HepG2 (cell line): ENCODE measurements around the gene JPT1. TPM values are rescaled to one million over a fixed set of nuclear protein-coding genes. Genes with fewer than 3 reads are reported as not detected.

Source experiments
- ATF7-NPFF ChIP-seq: sonication (generic); formaldehyde crosslinking; IDR thresholded peaks from 2 replicates; pipeline ENCODE4 v1.8.1; 2023; ENCODE audit warnings: mild to moderate bottlenecking, low read depth, missing genetic modification reagents, moderate library complexity
- BRCA1 ChIP-seq: sonication (generic); formaldehyde crosslinking; IDR thresholded peaks from 2 replicates; pipeline ENCODE4 v1.4.0; 2020; ENCODE audit warnings: missing genetic modification reagents
- CHD2 ChIP-seq: IDR thresholded peaks from 2 replicates; pipeline ENCODE4 v1.6.1; 2011; ENCODE audit warnings: low read depth, low read length, improper control_type of control experiment
- ELF3 ChIP-seq: IDR thresholded peaks from 2 replicates; pipeline ENCODE4 v1.6.1; 2016; ENCODE audit warnings: missing genetic modification reagents, missing compliant biosample characterization
- HIVEP1 ChIP-seq: sonication (generic); formaldehyde crosslinking; IDR thresholded peaks from 2 replicates; pipeline ENCODE4 v1.4.0; 2020; ENCODE audit warnings: mild to moderate bottlenecking, missing genetic modification reagents
- JUN ChIP-seq: sonication (generic); formaldehyde crosslinking; IDR thresholded peaks from 2 replicates; pipeline ENCODE4 v1.4.0; 2020; ENCODE audit warnings: mild to moderate bottlenecking, missing genetic modification reagents
- NONO ChIP-seq, 2 experiments: fragments of 450-650 bp in 1 of 2; sonication (generic) in 1 of 2; formaldehyde crosslinking in 1 of 2; IDR thresholded peaks in 1 of 2; conservative IDR thresholded peaks in 1 of 2; 2 replicates each; pipeline versions ENCODE4 v1.6.1 to v1.8.0; 2017 to 2022; ENCODE audit warnings: mild to moderate bottlenecking in 1 of 2, missing genetic modification reagents in 1 of 2, moderate library complexity in 1 of 2
- NR3C1 ChIP-seq: sonication (generic); formaldehyde crosslinking; IDR thresholded peaks from 2 replicates; pipeline ENCODE4 v1.4.0; 2020; ENCODE audit warnings: missing genetic modification reagents
- PHF8 ChIP-seq: sonication (generic); formaldehyde crosslinking; IDR thresholded peaks from 2 replicates; pipeline ENCODE4 v1.5.0; 2020; ENCODE audit warnings: missing genetic modification reagents
- POLR2AphosphoS5 ChIP-seq: IDR thresholded peaks from 2 replicates; pipeline ENCODE4 v1.6.1; 2012; ENCODE audit warnings: low read depth, low read length
- RFX1 ChIP-seq: fragments of 450-650 bp; IDR thresholded peaks from 2 replicates; pipeline ENCODE4 v1.6.1; 2017
- SRY ChIP-seq: sonication (generic); formaldehyde crosslinking; IDR thresholded peaks from 2 replicates; pipeline ENCODE4 v1.8.0; 2022; ENCODE audit warnings: mild to moderate bottlenecking, missing genetic modification reagents
- TCF7L2 ChIP-seq: IDR thresholded peaks from 2 replicates; pipeline ENCODE4 v1.6.1; 2011; ENCODE audit warnings: mild to moderate bottlenecking, low read depth, low read length, moderate library complexity
- ZFX ChIP-seq: sonication (generic); formaldehyde crosslinking; IDR thresholded peaks from 2 replicates; pipeline ENCODE4 v1.4.0; 2020; ENCODE audit warnings: mild to moderate bottlenecking, low read depth, missing genetic modification reagents, moderate library complexity
- ZNF256 ChIP-seq: sonication (generic); formaldehyde crosslinking; conservative IDR thresholded peaks from 2 replicates; pipeline ENCODE4 v1.4.0; 2020; ENCODE audit warnings: missing genetic modification reagents
- ZNF382 ChIP-seq: sonication (generic); formaldehyde crosslinking; IDR thresholded peaks from 2 replicates; pipeline ENCODE4 v1.5.0; 2020; ENCODE audit warnings: missing genetic modification reagents, mild to moderate bottlenecking, borderline replicate concordance
- ZNF564 ChIP-seq: sonication (generic); formaldehyde crosslinking; IDR thresholded peaks from 2 replicates; pipeline ENCODE4 v1.8.1; 2023; ENCODE audit warnings: mild to moderate bottlenecking, missing genetic modification reagents
- ZNF720 ChIP-seq: sonication (generic); formaldehyde crosslinking; IDR thresholded peaks from 2 replicates; pipeline ENCODE4 v1.4.0; 2020; ENCODE audit warnings: missing genetic modification reagents
- ZNF883 ChIP-seq: sonication (generic); formaldehyde crosslinking; IDR thresholded peaks from 2 replicates; pipeline ENCODE4 v1.5.1; 2020; ENCODE audit warnings: mild to moderate bottlenecking, missing genetic modification reagents; ENCODE audit errors: not compliant biosample characterization
- polyA plus RNA-seq, 8 experiments: library from polyadenylated mRNA; depleted of rRNA in 3 of 8; stranded (reverse) in 7 of 8; unstranded in 1 of 8; fragments of >200 nt; fragmentation: Illumina TruSeq in 4 of 8; extraction: Trizol in 4 of 8; gene quantifications; 2 replicates each; pipeline versions ENCODE4 v1.2.1 to v1.2.3, GENCODE V29; 2011 to 2016; ENCODE audit warnings: low read depth in 4 of 8, missing spikeins in 1 of 8, mixed read lengths in 1 of 8; ENCODE audit not compliant: insufficient read depth in 1 of 8
- total RNA-seq, 5 experiments: library from RNA; depleted of rRNA; stranded (reverse); fragments of >200 nt; fragmentation: Illumina TruSeq; extraction: Trizol; gene quantifications; 2 replicates each; pipeline ENCODE4 v1.2.3, GENCODE V29; 2016; ENCODE audit warnings: low read depth in 1 of 5
- TF ChIP-seq, protein P1 (sequence below): sonication (generic); formaldehyde crosslinking; IDR thresholded peaks from 2 replicates; pipeline ENCODE4 v1.4.0; 2020; ENCODE audit warnings: mild to moderate bottlenecking, missing genetic modification reagents
- TF ChIP-seq, protein P2 (sequence below): sonication (generic); formaldehyde crosslinking; IDR thresholded peaks from 2 replicates; pipeline ENCODE4 v1.4.0; 2020; ENCODE audit warnings: missing genetic modification reagents
- TF ChIP-seq, protein P3 (sequence below): sonication (generic); formaldehyde crosslinking; IDR thresholded peaks from 2 replicates; pipeline ENCODE4 v1.8.1; 2022; ENCODE audit warnings: mild to moderate bottlenecking, missing genetic modification reagents
- TF ChIP-seq, protein P4 (sequence below): sonication (generic); formaldehyde crosslinking; IDR thresholded peaks from 2 replicates; pipeline ENCODE4 v1.4.0; 2020; ENCODE audit warnings: missing genetic modification reagents

Gene JPT1
- total and polyA plus RNA-seq, 2 of the 13 experiments (the other 11 are each of a cell fraction or from before 2014, with no cell fraction given) = 43.3 to 256 TPM

DNA sequence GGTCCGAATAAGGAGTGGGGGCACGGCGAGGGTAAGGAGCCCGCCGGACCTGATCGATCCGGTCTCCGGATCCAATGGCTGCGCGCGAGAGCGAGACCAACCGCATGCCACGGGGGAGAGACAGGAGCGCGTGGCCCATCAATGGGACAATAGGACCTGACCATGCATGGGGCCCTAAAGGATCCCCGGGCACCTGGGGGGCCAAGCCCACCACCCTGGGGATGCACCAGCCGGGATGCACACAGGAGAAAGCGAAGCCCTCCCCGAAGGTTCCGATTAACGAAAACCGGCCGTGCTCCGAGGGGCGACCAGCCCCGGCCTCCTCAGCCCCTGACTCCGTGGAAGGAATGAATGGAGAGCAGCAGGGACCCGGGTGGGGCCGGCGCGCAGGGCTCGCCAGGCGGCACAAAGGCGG is 525 bp downstream of the JPT1 start (continued):
- TF ChIP-seq, protein P1, sequence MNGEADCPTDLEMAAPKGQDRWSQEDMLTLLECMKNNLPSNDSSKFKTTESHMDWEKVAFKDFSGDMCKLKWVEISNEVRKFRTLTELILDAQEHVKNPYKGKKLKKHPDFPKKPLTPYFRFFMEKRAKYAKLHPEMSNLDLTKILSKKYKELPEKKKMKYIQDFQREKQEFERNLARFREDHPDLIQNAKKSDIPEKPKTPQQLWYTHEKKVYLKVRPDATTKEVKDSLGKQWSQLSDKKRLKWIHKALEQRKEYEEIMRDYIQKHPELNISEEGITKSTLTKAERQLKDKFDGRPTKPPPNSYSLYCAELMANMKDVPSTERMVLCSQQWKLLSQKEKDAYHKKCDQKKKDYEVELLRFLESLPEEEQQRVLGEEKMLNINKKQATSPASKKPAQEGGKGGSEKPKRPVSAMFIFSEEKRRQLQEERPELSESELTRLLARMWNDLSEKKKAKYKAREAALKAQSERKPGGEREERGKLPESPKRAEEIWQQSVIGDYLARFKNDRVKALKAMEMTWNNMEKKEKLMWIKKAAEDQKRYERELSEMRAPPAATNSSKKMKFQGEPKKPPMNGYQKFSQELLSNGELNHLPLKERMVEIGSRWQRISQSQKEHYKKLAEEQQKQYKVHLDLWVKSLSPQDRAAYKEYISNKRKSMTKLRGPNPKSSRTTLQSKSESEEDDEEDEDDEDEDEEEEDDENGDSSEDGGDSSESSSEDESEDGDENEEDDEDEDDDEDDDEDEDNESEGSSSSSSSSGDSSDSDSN (CRISPR knock-in tag) = peak; percentile 59; the same call in 1 of the 2 replicates
- TF ChIP-seq RFX1 = no peak
- no peak for TF ChIP-seq ELF3 (CRISPR knock-in tag)
- TF ChIP-seq, protein P2, sequence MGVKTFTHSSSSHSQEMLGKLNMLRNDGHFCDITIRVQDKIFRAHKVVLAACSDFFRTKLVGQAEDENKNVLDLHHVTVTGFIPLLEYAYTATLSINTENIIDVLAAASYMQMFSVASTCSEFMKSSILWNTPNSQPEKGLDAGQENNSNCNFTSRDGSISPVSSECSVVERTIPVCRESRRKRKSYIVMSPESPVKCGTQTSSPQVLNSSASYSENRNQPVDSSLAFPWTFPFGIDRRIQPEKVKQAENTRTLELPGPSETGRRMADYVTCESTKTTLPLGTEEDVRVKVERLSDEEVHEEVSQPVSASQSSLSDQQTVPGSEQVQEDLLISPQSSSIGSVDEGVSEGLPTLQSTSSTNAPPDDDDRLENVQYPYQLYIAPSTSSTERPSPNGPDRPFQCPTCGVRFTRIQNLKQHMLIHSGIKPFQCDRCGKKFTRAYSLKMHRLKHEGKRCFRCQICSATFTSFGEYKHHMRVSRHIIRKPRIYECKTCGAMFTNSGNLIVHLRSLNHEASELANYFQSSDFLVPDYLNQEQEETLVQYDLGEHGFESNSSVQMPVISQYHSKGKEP = no peak
- no peak for TF ChIP-seq NR3C1 (CRISPR knock-in tag)
- TF ChIP-seq ZNF382 = no peak
- TF ChIP-seq ZNF720 (CRISPR knock-in tag) = no peak
- TF ChIP-seq ZNF256 (CRISPR knock-in tag) = no peak
- no peak for TF ChIP-seq ZFX (CRISPR knock-in tag)
- no peak for TF ChIP-seq ZNF883
- TF ChIP-seq, protein P3, sequence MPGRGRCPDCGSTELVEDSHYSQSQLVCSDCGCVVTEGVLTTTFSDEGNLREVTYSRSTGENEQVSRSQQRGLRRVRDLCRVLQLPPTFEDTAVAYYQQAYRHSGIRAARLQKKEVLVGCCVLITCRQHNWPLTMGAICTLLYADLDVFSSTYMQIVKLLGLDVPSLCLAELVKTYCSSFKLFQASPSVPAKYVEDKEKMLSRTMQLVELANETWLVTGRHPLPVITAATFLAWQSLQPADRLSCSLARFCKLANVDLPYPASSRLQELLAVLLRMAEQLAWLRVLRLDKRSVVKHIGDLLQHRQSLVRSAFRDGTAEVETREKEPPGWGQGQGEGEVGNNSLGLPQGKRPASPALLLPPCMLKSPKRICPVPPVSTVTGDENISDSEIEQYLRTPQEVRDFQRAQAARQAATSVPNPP (CRISPR knock-in tag) = no peak
- no peak for TF ChIP-seq BRCA1 (CRISPR knock-in tag)
- TF ChIP-seq POLR2AphosphoS5 = no peak
- no peak for TF ChIP-seq NONO (IDR thresholded peaks at IDR 0.05)
- 0 out of 2 replicates have a peak, but pooled peaks have one; percentile 16 for TF ChIP-seq NONO (CRISPR knock-in tag; conservative IDR thresholded peaks at IDR 0.05)
- TF ChIP-seq, protein P4, sequence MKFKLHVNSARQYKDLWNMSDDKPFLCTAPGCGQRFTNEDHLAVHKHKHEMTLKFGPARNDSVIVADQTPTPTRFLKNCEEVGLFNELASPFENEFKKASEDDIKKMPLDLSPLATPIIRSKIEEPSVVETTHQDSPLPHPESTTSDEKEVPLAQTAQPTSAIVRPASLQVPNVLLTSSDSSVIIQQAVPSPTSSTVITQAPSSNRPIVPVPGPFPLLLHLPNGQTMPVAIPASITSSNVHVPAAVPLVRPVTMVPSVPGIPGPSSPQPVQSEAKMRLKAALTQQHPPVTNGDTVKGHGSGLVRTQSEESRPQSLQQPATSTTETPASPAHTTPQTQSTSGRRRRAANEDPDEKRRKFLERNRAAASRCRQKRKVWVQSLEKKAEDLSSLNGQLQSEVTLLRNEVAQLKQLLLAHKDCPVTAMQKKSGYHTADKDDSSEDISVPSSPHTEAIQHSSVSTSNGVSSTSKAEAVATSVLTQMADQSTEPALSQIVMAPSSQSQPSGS = no peak
- TF ChIP-seq ZNF564 = no peak
- no peak for TF ChIP-seq HIVEP1 (CRISPR knock-in tag)
- TF ChIP-seq SRY (CRISPR knock-in tag) = no peak
- TF ChIP-seq JUN (CRISPR knock-in tag) = no peak
- TF ChIP-seq CHD2 = no peak
- TF ChIP-seq TCF7L2 = no peak
- TF ChIP-seq PHF8 (CRISPR knock-in tag) = peak; percentile 21; the same call in 1 of the 2 replicates
- TF ChIP-seq ATF7-NPFF (CRISPR knock-in tag) = no peak; the same call in 1 of the 2 replicates
